ENCODE data around the gene CBX4. TPM values are rescaled to one million over a fixed set of nuclear protein-coding genes. Genes with fewer than 3 reads are reported as not detected.

The CBX4 gene
- total RNA-seq, 1 experiment from 2014 or later = 3.3 TPM

DNA sequence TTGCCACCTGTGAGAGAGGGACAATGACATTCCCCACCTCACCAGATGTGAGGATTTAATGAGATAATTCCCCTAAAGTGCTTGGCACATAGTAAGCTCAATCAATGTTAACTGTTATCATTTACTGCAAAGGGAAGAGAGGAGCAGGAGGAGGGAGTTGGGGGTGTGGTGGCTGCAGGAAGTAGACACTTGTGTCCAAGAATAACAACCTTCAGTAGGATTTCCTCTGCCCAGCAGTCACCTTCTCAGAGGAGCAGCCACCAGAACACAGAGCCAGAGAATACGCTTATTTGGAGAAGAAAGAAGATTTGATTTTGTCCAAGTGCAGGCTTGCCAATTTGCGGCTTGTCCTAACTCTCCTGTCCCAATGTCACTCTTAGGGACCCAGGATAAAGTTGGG, 10.2 kb downstream of the CBX4 start:
- Mint-ChIP-seq H3K4me3 (no peak overlapping the region), H3K36me3 (no peaks in the 10 kb centered on the region; the same call in 1 of the 2 replicates), H3K27ac (no peak overlapping the region), H3K9me3 (peaks cover 5% of the 10 kb centered on the region), H3K4me1 (peaks cover 28% of the 10 kb centered on the region), H3K27me3 (ENCODE audit: low read depth) (peaks cover 99% of the 10 kb centered on the region)
- no peak for DNase-seq (ENCODE audit: low spot score)
- TF ChIP-seq, protein P1, sequence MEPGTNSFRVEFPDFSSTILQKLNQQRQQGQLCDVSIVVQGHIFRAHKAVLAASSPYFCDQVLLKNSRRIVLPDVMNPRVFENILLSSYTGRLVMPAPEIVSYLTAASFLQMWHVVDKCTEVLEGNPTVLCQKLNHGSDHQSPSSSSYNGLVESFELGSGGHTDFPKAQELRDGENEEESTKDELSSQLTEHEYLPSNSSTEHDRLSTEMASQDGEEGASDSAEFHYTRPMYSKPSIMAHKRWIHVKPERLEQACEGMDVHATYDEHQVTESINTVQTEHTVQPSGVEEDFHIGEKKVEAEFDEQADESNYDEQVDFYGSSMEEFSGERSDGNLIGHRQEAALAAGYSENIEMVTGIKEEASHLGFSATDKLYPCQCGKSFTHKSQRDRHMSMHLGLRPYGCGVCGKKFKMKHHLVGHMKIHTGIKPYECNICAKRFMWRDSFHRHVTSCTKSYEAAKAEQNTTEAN (CRISPR knock-in tag; IDR thresholded peaks at IDR 0.05) = no peak
- TF ChIP-seq SP1 (CRISPR knock-in tag; conservative IDR thresholded peaks at IDR 0.05) (no peak), JAZF1 (CRISPR knock-in tag; IDR thresholded peaks at IDR 0.05) (no peak), GRHL2 (CRISPR knock-in tag; IDR thresholded peaks at IDR 0.05; ENCODE audit: insufficient replicate concordance, severe bottlenecking) (no peak), CBFB (CRISPR knock-in tag; IDR thresholded peaks at IDR 0.05; ENCODE audit: low read depth) (no peak), NFATC4 (CRISPR knock-in tag; IDR thresholded peaks at IDR 0.05) (no peak), CREB1 (CRISPR knock-in tag; IDR thresholded peaks at IDR 0.05) (no peak), MYBL2 (CRISPR knock-in tag; IDR thresholded peaks at IDR 0.05) (no peak), ZNF121 (CRISPR knock-in tag; IDR thresholded peaks at IDR 0.05) (no peak), PRRX2 (CRISPR knock-in tag; IDR thresholded peaks at IDR 0.05) (no peak)
- TF ChIP-seq, protein P2, sequence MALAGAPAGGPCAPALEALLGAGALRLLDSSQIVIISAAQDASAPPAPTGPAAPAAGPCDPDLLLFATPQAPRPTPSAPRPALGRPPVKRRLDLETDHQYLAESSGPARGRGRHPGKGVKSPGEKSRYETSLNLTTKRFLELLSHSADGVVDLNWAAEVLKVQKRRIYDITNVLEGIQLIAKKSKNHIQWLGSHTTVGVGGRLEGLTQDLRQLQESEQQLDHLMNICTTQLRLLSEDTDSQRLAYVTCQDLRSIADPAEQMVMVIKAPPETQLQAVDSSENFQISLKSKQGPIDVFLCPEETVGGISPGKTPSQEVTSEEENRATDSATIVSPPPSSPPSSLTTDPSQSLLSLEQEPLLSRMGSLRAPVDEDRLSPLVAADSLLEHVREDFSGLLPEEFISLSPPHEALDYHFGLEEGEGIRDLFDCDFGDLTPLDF (CRISPR knock-in tag; IDR thresholded peaks at IDR 0.05) = no peak
- TF ChIP-seq, protein P3, sequence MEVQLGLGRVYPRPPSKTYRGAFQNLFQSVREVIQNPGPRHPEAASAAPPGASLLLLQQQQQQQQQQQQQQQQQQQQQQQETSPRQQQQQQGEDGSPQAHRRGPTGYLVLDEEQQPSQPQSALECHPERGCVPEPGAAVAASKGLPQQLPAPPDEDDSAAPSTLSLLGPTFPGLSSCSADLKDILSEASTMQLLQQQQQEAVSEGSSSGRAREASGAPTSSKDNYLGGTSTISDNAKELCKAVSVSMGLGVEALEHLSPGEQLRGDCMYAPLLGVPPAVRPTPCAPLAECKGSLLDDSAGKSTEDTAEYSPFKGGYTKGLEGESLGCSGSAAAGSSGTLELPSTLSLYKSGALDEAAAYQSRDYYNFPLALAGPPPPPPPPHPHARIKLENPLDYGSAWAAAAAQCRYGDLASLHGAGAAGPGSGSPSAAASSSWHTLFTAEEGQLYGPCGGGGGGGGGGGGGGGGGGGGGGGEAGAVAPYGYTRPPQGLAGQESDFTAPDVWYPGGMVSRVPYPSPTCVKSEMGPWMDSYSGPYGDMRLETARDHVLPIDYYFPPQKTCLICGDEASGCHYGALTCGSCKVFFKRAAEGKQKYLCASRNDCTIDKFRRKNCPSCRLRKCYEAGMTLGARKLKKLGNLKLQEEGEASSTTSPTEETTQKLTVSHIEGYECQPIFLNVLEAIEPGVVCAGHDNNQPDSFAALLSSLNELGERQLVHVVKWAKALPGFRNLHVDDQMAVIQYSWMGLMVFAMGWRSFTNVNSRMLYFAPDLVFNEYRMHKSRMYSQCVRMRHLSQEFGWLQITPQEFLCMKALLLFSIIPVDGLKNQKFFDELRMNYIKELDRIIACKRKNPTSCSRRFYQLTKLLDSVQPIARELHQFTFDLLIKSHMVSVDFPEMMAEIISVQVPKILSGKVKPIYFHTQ (CRISPR knock-in tag; IDR thresholded peaks at IDR 0.05) = no peak
- TF ChIP-seq, protein P4, sequence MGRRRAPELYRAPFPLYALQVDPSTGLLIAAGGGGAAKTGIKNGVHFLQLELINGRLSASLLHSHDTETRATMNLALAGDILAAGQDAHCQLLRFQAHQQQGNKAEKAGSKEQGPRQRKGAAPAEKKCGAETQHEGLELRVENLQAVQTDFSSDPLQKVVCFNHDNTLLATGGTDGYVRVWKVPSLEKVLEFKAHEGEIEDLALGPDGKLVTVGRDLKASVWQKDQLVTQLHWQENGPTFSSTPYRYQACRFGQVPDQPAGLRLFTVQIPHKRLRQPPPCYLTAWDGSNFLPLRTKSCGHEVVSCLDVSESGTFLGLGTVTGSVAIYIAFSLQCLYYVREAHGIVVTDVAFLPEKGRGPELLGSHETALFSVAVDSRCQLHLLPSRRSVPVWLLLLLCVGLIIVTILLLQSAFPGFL (CRISPR knock-in tag; IDR thresholded peaks at IDR 0.05; ENCODE audit: borderline replicate concordance) = no peak
- TF ChIP-seq, protein P5, sequence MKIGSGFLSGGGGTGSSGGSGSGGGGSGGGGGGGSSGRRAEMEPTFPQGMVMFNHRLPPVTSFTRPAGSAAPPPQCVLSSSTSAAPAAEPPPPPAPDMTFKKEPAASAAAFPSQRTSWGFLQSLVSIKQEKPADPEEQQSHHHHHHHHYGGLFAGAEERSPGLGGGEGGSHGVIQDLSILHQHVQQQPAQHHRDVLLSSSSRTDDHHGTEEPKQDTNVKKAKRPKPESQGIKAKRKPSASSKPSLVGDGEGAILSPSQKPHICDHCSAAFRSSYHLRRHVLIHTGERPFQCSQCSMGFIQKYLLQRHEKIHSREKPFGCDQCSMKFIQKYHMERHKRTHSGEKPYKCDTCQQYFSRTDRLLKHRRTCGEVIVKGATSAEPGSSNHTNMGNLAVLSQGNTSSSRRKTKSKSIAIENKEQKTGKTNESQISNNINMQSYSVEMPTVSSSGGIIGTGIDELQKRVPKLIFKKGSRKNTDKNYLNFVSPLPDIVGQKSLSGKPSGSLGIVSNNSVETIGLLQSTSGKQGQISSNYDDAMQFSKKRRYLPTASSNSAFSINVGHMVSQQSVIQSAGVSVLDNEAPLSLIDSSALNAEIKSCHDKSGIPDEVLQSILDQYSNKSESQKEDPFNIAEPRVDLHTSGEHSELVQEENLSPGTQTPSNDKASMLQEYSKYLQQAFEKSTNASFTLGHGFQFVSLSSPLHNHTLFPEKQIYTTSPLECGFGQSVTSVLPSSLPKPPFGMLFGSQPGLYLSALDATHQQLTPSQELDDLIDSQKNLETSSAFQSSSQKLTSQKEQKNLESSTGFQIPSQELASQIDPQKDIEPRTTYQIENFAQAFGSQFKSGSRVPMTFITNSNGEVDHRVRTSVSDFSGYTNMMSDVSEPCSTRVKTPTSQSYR (CRISPR knock-in tag; IDR thresholded peaks at IDR 0.05) = no peak
- TF ChIP-seq, protein P6, sequence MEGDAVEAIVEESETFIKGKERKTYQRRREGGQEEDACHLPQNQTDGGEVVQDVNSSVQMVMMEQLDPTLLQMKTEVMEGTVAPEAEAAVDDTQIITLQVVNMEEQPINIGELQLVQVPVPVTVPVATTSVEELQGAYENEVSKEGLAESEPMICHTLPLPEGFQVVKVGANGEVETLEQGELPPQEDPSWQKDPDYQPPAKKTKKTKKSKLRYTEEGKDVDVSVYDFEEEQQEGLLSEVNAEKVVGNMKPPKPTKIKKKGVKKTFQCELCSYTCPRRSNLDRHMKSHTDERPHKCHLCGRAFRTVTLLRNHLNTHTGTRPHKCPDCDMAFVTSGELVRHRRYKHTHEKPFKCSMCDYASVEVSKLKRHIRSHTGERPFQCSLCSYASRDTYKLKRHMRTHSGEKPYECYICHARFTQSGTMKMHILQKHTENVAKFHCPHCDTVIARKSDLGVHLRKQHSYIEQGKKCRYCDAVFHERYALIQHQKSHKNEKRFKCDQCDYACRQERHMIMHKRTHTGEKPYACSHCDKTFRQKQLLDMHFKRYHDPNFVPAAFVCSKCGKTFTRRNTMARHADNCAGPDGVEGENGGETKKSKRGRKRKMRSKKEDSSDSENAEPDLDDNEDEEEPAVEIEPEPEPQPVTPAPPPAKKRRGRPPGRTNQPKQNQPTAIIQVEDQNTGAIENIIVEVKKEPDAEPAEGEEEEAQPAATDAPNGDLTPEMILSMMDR (IDR thresholded peaks at IDR 0.05) = no peak
- TF ChIP-seq, protein P7, sequence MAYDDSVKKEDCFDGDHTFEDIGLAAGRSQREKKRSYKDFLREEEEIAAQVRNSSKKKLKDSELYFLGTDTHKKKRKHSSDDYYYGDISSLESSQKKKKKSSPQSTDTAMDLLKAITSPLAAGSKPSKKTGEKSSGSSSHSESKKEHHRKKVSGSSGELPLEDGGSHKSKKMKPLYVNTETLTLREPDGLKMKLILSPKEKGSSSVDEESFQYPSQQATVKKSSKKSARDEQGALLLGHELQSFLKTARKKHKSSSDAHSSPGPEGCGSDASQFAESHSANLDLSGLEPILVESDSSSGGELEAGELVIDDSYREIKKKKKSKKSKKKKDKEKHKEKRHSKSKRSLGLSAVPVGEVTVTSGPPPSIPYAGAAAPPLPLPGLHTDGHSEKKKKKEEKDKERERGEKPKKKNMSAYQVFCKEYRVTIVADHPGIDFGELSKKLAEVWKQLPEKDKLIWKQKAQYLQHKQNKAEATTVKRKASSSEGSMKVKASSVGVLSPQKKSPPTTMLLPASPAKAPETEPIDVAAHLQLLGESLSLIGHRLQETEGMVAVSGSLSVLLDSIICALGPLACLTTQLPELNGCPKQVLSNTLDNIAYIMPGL (CRISPR knock-in tag; IDR thresholded peaks at IDR 0.05) = no peak
- TF ChIP-seq, protein P8, sequence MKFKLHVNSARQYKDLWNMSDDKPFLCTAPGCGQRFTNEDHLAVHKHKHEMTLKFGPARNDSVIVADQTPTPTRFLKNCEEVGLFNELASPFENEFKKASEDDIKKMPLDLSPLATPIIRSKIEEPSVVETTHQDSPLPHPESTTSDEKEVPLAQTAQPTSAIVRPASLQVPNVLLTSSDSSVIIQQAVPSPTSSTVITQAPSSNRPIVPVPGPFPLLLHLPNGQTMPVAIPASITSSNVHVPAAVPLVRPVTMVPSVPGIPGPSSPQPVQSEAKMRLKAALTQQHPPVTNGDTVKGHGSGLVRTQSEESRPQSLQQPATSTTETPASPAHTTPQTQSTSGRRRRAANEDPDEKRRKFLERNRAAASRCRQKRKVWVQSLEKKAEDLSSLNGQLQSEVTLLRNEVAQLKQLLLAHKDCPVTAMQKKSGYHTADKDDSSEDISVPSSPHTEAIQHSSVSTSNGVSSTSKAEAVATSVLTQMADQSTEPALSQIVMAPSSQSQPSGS (CRISPR knock-in tag; IDR thresholded peaks at IDR 0.05; ENCODE audit: borderline replicate concordance, low read depth) = no peak
- TF ChIP-seq, protein P9, sequence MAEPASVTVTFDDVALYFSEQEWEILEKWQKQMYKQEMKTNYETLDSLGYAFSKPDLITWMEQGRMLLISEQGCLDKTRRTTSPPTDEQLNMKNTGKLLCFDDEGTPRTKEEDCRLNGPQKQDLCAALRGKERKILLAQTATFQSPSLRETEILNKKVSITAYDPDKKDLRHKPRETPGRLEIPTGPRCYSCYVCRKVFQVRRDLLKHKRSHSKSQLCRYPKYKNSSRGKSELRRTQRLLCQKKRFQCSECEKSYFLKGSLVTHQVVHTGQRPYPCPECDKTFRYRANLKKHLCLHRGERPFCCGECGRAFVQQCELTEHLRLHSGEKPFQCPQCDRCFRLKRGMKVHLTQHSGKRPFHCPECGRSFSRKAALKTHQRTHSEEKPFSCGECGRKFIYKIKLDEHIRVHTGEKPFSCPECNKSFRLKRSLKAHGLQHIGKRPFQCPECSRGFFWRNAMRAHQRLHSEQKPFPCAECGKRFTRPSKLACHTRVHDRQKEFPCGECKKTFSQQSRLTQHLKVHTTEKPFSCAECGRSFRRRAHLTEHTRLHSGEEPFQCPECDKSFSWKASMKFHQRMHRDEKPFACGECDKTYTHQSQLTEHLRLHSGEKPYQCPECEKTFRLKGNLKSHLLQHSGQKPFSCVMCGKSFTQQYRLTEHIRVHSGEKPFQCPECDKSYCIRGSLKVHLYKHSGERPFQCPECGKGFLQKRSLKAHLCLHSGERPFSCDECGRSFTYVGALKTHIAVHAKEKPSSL (CRISPR knock-in tag; conservative IDR thresholded peaks at IDR 0.05) = no peak
- TF ChIP-seq, protein P10, sequence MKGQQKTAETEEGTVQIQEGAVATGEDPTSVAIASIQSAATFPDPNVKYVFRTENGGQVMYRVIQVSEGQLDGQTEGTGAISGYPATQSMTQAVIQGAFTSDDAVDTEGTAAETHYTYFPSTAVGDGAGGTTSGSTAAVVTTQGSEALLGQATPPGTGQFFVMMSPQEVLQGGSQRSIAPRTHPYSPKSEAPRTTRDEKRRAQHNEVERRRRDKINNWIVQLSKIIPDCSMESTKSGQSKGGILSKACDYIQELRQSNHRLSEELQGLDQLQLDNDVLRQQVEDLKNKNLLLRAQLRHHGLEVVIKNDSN (CRISPR knock-in tag; IDR thresholded peaks at IDR 0.05) = no peak
- POLR2A ChIA-PET = interaction anchor here (0.6 to 1.5 kb wide), 3 partner anchors 17 to 86 kb away, joined by 3 to 4 read pairs (median 3); no protein-coding TSS in a partner anchor
- CTCF ChIA-PET = interaction anchor here (3.7 to 10.3 kb wide), 2 partner anchors 12 to 17 kb away, joined by 27 to 464 read pairs; partner anchors contain the start of gene CBX4
- ATAC-seq = no peak

All from WTC11 (cell line).